NOMO-1 treated with DMSO at 0.1 percent for 48 hours (cell line): Measurements from ENCODE around the gene GPLD1.

Experiments used
- DNase-seq: peaks from one replicate; lab custom pipeline; 2025; ENCODE audit not compliant: unreplicated experiment; lab: John Stamatoyannopoulos, UW

The GPLD1 gene

DNA sequence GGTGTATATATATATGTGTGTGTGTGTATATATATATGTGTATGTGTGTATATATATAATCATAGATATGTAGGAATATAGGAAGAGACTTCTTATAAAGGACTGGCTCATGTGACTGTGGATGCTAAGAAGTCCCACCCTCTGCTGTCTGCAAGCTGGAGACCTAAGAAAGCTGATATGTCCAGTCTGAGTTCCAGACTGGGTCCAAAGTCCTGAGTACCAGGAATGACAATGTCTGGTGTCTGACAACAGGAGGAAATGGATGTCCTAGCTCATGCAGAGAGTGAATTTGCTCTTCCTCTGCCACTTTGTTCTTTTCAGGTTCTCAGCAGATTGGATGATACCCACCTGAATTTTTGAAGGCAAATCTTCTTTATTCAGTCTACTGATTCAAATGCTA, 12.5 kb upstream of the GPLD1 start:
- no peak for DNase-seq

DNA sequence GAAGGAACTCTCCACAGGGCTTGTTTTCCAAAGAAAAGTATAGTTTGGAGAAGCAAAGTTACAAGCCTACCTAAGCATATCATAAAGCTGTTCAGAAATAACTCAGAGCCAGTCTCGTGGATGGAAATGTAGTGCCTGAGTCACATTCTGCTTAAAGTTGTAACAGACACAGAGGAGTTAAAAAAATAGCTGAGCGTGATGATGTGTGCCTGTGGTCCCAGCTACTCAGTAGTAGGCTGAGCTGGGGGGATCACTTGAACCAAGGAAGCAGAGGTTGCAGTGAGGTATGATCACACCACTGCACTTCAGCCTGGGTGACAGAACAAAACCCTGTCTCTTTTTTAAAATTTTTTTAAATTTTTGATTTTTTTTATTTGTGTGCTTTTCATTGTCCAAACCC, 12.0 kb upstream of the GPLD1 start:
- DNase-seq, result no peak

DNA sequence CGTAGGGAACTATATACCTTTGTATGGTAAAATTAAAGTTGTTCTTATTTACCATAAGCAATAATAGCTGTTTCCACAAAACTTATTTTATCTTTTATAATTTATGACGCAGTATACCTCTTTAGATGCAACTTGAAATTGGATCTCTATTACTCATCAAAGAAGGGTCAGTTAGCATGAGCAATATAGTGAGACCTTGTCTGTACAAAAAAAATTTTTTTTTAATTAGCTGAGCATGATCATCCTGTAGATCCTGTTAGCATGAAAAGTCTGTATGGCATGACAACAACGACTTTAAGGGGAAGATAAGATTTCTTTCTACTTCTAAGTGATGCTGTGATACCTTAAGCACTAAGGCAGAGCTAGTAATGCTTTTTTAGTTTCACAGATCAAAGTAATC, 11.3 kb upstream of the GPLD1 start:
- DNase-seq, result no peak

DNA sequence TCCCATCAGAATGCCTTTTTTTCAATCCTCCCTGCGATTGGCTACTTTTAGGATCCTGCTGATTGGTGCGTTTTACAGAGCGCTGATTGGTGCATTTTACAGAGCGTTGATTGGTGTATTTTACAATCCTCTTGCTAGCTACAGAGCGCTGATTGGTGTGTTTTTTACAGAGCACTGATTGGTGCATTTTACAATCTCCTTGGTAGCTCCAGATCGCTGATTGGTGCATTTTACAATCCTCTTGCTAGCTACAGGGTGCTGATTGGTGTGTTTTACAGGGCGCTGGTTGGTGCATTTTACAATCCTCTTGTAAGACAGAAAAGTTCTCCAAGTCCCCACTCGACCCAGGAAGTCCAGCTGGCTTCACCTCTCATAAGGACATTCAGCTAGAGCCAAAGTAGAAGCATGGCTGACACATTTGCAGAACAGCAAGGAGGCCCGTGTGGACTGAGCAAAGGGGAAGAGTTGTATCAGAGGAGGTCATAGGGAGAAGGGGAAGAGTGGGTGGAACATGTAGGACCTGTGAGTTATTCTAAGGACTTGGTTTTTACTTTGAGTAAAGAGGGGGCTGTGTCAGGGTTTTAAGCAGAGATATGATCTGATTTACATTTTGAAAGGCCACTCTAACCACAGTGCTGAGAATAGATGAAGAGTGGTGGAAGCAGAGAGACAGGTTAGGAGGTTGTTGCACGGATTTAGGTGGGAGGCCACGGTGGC, 8.0 kb upstream of the GPLD1 start:
- DNase-seq, result no peak

DNA sequence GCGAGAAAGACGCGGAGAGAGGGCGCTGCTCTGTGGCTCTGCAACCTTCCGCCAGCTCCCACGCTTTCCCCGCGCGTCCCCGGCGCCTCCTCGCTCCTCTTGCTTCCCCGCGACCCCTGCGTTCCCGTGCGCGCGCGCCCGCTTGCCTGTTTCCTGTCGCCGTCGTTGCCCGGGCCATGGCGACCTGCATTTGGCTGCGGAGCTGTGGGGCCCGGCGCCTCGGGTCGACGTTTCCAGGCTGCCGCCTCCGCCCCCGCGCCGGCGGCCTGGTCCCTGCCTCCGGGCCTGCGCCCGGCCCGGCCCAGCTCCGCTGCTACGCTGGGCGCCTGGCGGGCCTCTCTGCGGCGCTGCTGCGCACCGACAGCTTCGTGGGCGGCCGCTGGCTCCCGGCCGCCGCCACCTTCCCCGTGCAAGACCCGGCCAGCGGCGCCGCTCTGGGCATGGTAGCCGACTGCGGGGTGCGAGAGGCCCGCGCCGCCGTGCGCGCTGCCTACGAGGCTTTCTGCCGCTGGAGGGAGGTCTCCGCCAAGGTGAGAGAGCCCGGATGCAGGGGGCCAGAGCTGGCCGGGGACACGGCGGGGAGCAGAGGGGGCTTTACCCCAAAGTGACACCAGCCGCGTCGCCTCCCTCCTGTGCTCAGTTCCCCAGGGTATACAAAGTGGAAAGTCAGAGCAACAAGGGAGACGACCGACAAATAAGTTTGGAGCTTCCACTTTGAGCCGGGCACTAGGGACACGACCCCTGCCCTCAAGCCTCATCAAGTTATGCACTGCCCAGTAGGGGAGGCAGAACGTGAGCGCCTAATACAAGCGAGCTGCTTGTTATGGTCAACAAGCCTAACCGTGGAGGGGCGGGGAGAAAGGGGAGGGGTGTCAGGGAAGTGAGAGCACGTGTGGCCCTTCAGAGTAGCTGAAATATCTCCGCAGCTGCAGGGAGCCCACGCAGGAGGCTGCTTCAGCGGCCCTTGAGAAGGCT, 5.7 kb upstream of the GPLD1 start, which contains the start of gene ALDH5A1:
ALDH5A1 (plus strand) TSS at position 149 of the 975 bp plus-strand sequence; CDS start at position 177, 28 bp downstream.
- peak; percentile 68 for DNase-seq

DNA sequence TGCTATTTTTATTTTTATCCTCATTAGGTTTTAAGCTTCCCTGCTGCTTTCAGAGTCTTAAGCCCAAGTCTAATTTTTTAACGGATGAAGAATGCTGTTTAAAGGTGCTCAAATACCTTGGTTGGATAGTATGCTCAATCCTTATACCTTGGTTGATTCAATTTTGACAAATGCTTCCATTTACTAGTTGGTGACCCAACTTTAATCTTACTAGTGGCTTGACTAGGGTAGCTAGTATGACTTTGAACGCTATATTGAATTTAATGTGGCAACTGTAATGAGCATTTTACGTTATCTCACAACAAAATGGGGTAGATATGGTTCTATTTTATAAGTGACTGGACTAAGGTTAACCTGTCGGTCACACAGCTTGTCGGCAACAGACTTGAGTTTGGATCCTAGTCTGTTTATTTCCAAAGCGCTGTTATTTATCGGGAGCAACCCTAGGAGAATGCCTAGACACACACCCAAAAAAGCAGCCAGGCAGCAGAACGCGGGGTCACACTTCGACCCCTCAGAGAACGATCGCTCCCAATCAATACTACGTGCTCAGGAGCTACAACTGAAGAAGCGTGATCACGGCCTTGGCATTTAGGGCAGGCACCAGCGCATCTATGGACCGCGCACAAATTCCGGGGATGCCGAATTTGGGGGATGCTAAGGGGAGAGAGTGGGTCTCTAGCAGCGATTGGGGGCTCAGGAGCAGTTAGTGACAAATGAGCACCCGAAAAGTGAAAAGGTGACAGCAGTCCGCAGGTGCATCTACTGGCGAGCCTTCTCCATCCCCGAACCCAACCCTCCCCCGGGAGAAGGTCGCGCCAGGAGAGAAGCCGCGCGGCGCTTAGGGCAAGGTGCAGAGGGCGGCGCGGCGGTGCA, 4.8 kb upstream of the GPLD1 start:
- no peak for DNase-seq

DNA sequence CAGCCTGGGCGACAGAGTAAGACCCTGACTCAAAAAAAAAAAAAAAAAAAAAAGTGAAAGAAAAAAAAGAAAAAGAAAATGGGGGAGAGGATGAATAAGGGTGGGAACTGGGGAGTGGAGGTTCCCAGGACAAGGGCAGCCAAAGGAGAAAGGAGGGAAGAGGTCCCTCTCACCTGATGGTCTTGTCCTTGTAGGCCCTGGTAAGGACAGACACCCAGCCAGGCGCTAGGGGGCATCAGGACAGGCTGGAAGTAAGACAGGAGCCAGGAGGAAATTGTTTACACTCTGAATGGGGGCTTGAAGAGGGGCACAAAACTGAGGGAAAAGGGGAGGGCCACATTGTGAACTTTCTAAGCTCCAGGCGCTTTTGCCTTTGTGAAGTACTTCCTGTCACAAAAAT, 3.1 kb upstream of the GPLD1 start:
- no peak for DNase-seq

DNA sequence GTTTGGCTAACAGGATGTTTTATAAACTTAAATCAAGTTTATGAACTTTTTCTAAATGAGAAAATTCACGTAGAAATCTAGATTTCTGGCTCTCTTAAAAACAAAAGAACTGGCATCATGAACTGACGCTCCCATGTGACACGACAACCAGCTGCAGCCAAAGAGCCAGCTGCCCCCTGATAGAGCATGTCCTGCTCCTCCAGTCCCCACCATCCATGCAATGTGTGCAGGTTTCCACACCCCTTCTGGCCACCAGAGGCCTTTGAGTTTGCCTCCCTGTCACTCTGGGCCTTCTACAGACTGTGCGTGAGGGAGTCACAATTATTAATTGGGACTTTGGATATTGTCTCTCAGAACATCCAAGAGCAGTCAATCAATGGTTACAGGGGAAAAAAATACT, 1.6 kb upstream of the GPLD1 start:
- DNase-seq, result no peak

DNA sequence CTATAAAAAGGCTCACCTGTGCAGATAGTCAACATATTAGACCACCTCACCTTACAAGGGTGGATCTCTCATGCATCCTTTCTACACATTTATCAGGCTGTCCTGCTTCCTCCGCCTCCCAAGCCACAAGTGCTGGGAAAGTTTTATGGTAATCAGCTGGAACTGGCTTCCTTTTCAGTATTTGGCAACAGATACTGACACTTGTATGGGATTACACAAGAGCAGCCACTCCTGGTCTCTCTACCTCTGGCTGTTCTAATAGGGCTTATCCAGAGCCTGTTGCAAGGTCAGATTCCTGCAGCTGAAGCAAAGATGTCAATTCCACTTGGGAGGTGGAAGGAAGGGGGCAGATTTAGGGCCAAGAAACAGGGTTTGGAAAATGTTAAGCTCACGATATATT, 503 bp upstream of the GPLD1 start:
- DNase-seq, result no peak

DNA sequence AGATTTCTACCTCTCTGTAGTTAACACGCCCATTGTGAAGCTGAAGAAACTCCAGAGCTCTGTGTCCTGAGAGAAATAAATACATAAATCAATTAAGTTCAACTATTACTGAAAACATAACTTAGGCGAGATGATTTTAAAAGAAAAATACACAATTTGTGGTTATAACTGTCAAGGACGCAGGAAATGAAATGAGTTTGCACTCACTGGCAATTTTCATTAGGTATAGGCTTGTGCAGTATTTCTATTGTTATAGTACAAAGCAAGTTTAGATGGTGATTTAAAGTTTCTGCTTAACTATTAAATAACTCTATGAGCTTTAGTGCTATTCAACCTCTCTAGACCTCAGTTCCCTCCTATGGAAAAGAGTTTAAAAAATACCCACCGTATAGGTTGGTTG, 3.3 kb downstream of the GPLD1 start:
- no peak for DNase-seq

DNA sequence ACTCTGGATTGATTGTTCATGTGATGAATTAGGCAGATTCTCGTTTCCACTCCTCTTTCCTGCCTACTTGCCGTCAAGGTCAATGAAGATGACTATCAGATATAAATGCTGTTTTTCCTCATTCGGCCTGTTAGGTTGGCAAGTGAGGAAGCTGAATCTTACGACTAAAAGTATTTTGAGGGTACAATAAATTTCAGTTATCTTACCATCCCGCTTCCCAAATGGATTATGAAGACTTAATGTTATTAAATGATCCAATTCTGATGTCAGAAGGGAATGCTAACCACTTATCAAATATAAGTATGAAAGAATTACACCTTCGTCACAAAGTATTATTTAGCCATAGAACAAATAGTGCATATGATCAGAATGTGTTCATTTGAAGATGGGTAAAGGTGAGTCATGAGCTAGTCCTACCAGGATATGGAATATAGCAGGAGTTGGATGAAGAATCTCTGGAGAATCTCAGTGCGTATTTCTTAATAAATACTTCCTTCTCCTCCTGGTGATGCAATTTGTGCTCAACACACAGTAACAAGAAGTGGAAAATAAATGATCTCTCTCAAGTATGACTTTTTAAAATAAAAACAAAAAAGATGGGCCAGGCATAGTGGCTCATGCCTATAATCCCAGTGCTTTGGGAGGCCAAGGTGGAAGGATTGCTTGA, 4.6 kb downstream of the GPLD1 start:
- DNase-seq, result no peak

DNA sequence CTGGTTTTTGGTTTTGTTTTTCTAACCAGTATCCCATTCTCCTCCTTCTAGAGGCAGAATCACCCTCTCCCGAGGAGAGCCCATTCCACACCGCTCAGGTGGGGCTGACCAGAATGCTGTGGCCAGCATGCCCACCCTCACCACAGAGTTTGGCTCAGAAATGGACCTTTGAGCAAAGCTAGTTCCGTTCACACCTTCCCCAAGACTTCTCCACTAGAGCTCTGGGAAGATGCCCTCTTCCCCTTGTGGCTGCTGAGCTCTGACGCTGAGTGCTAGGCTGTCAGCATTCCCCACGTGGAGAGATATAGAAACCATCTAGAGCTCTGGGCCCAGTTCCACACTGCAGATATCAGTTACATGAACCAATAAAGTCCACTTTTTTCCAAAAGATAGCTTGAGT, 7.9 kb downstream of the GPLD1 start:
- no peak for DNase-seq

DNA sequence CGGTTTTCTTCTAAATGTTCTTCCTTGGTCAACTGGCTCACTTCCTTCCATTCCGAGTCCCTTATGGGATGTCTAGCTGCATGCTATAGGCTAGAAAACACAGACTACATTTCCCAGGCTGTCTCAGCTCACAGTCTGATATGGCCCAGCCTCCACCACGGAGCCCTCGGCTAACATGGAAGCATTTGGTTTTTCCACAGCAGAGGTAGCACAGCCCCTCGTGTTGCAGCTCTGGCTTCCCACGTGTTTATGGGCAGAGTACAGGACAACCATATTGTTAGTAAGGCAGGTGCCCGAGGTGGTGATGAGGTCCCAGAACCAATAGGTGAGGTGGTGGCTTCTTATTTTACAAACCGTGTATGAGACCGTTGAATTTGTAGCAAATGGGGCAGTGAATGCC, 8.7 kb downstream of the GPLD1 start:
- DNase-seq, result no peak

DNA sequence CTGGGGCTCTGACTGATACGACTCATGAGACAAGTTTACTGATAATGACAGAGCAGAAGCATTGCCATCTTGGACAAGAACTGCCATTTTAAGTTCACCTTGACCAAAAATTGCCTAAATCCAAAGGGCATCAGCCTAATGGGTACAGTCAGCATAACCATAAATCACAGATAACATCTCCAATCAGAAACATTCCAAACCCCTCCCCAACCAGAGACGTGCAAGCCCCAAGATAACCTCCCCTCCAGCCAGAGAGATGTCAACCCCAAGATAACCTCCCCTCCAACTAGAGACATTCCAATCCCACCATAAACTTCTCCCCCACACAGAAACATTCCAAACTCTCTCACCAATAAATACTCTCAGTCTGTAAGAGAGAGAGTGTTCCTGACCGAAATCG, 10.5 kb downstream of the GPLD1 start:
- no peak for DNase-seq

DNA sequence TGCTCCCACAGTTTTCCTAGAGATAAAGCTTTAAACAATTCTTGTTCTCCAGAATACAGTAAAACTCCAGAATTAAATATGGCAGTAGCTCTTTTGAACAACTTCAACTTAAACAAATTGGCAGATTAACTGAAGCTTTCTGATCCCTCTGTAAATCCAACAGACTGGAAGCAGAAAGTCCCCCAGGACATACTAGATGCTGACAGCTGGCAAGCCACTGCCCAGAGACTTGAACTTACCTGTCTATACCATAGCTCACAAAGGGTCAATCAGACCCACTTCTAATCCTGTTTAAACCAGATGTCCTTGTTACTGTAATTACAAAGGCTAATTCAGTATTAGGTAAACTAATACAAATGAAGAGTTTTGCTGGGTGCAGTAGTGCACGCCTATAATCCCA, 12.3 kb downstream of the GPLD1 start:
- DNase-seq, result no peak

DNA sequence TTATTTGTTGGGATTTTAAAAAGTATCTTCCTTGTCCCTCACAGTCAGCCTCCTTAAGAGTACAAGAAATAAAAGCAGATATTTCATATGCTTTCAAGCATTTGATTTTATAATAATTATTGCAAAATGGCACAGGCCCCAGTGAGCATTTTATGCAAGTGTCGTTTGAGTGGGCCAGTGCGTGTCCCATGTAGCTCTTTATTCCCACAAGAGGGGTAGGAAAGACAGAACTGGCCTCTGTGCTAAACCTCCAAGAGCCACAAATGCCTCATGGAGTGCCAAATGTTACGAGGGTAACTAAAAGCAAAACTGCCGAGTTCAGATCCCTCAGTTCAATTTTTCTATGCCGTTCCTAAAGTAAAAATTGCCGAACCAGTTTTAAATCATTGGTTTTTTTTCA, 12.7 kb downstream of the GPLD1 start:
- no peak for DNase-seq

DNA sequence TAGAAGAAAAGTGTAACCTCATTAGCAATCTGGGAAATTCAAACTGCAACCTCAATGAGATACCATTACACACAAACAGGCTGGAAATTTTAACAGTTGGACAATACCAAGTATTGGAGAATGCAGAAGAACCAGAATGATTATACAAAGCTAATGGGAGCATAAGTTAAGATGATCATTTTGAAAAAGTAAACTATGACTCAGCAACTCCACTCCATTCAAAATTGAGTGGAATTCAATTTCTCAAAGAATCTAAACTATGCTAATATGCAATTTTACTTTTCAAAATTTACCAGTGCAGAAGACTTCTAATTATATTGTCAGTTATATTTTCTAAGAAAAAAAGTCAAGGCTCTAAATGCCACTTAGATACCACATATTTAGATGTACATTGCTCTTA, 17.2 kb downstream of the GPLD1 start:
- no peak for DNase-seq

DNA sequence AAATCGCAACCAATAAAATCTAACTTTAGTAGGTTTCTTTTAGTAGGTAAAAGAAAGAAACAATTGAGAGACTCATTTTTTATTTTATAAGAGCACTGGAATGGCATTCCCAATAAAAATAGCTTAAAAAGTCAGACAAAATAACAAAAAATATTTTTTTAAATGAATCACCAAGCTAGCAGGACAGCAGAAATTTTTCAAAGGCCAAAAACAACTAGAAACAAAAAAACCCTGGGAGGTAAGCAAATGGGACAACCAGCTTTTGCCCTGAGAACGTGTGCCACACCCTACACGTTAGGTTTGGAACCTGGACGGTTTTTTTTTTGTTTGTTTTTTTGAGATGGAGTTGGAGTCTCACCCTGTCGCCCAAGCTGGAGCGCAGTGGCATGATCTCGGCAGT, 19.6 kb downstream of the GPLD1 start:
- no peak for DNase-seq

DNA sequence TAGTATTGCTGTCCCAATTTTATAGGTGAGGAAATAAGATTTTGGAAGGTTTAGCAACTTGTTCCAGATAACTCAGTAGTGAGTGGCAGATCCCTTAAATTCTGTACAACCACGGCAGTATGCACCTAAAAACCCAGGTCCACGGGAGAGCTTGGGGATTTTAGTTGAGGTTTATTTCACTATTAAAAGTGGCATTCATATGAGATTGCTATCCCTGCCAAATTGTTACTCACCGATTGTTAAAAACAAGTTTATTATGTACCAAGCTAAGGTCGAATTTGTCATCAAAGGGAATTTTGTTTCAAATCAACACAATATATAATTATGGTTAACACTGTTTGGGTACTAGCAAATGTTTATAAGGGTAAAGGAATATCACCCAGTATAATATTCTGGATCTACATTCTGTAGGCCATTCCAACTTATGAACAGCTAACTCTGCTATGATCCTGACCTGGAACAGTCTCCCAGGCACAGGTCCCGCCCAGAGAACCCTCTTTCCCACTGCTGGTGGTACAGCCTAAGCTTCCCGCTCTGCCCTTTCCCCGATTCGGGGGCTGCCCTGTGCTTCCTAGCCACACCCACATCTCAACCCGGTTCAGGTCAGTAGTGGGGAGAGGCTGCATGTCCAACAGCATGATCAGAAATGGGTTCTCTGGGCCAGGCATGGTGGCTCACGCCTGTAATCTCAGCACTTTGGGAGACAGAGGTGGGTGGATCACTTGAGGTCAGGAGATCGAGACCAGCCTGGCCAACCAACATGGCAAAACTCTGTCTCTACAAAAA, 24.9 kb downstream of the GPLD1 start:
- no peak for DNase-seq

DNA sequence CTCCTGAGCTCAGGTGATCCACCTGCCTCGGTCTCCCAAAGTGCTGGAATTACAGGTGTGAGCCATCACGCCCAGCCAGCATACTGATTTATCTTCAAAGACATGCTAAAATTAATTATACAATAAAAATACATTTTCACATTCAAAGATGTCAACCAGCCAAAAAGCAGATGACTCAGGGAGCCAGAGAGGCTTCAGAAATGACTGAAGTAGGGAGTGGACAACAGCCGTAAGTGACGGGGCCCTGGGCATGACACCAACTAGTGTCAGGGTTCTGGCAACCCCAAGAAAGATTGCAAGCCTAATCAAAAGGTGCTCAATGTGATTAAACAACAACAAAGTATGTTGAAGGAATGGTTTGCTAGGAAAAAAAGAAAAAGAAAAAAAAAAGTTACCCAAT, 28.4 kb downstream of the GPLD1 start:
- DNase-seq, result no peak
